Measurements from ENCODE around the gene ZNF865. TPM values are rescaled to one million over a fixed set of nuclear protein-coding genes. Genes with fewer than 3 reads are reported as not detected.

The ZNF865 gene
- total and polyA plus RNA-seq, 2 of the 4 experiments (the other 2 are of a cell fraction), result under 0.01 to 4.6 TPM

DNA sequence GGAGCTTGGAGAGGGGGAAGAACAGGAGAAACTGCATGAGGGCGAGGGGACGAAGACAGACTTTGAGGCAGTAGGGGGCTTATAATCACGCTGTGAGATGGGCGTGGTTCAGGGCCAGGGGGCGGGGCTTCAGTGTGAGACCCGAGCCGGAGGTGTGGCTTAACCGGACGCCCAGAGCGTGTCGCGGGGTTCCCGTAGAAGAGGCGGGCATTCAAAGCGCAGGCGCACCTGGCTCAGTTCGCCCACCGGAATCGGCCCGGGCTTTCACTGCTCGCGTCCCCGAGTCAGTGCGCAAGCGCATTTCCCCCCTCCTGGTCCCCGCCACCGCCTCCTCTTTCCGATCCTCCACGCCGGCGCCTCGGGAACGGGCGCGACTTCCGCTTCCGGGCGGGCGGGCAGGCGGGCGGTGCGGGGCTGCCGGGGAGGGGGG, 225 bp upstream of the ZNF865 start:
- peaks cover 14% of the 10 kb centered on the region for H3K36me3 ChIP-seq (ENCODE audit: control insufficient read depth, insufficient read depth, low read length)
- H3K18ac ChIP-seq (ENCODE audit: low read depth, low read length), result peak overlapping the region; percentile 65
- WGBS, 2 experiments (ENCODE audit: extremely low coverage in 2 of 2, insufficient read length in 1 of 2), result 0% methylated on average over 4 of the region's 43 CpGs; no CpG with 5 or more reads in 1 of the 2 experiments
- peak overlapping the region; percentile 97 for H3K4ac ChIP-seq (ENCODE audit: low read depth, low read length)
- peaks cover 9% of the 10 kb centered on the region for H3K4me1 ChIP-seq (ENCODE audit: control insufficient read depth, insufficient read depth, low read length)
- peaks cover 36 to 61% of the 10 kb centered on the region in 2 experiments for H3K79me1 ChIP-seq (ENCODE audit: low read depth in 1 of 2, low read length in 2 of 2)
- ATAC-seq (ENCODE audit: low read depth) (peak; percentile 81), DNase-seq (peak; percentile 96)
- peak overlapping the region; percentile 97 for H3K14ac ChIP-seq (replicated peaks; ENCODE audit: low read depth, low read length)
- peak overlapping the region; percentile 51 to 95 for H4K8ac ChIP-seq (ENCODE audit: low read depth in 2 of 2, low read length in 2 of 2)
- peak overlapping the region; percentile 91 for H3K27ac ChIP-seq (ENCODE audit: insufficient read depth, low read length)
- ChIA-PET POLR2A (ENCODE audit: unreplicated experiment) (interaction anchor here (0.5 kb wide), 1 partner anchor 73 kb away, joined by 7 read pairs; no protein-coding TSS in a partner anchor), CTCF (interaction anchor here (1.0 to 2.3 kb wide), 5 partner anchors 14 to 101 kb away, joined by 4 to 11 read pairs (median 6); no protein-coding TSS in a partner anchor)
- peaks cover 5% of the 10 kb centered on the region; the same call in 1 of the 2 replicates for H3K9me3 ChIP-seq (ENCODE audit: control insufficient read depth, insufficient read depth, low read length)
- H2BK120ac ChIP-seq (ENCODE audit: low read depth, low read length), result peak overlapping the region; percentile 77
- H2BK20ac ChIP-seq (ENCODE audit: low read depth, low read length), result 0 out of 2 replicates have a peak overlapping the region, but pooled peaks have one; percentile 50
- H3K27me3 ChIP-seq (ENCODE audit: control insufficient read depth, insufficient read depth, low read length), result no peaks in the 10 kb centered on the region
- peak overlapping the region; percentile 93 for H3K4me2 ChIP-seq (ENCODE audit: low read depth, low read length)
- H3K56ac ChIP-seq (ENCODE audit: extremely low read depth, insufficient read depth, low read length), result no peak overlapping the region
- H4K5ac ChIP-seq (ENCODE audit: low read depth, low read length), result peak overlapping the region; percentile 82
- intact Hi-C loops (cut with micrococcal nuclease) (no loop called here), in situ Hi-C loops (cut with MboI; ENCODE audit: low sequenced_read_pairs) (loop anchor here (5.0 kb wide), 1 partner anchor 88 kb away; no protein-coding TSS in a partner anchor), dilution Hi-C loops (cut with HindIII; ENCODE audit: low sequenced_read_pairs, unreplicated experiment) (no loop called here)
- no TSS peak for BruUV-seq (replicated peaks)
- H3K23ac ChIP-seq (ENCODE audit: low read depth, low read length), result peak overlapping the region; percentile 91; the same call in 1 of the 2 replicates
- peak; percentile 48 for TF ChIP-seq POLR2A (IDR thresholded peaks at IDR 0.05; ENCODE audit: low read depth, low read length)
- no peak for TF ChIP-seq CEBPB (IDR thresholded peaks at IDR 0.05; ENCODE audit: low read depth, low read length)
- peak; percentile 79; the same call in 1 of the 2 replicates for TF ChIP-seq MAZ (IDR thresholded peaks at IDR 0.05; ENCODE audit: borderline replicate concordance, low read depth, low read length)
- peak overlapping the region; percentile 90 for H2BK5ac ChIP-seq (ENCODE audit: low read depth, low read length, poor library complexity, severe bottlenecking)
- no peak overlapping the region; the same call in 2 of the 3 replicates for H2BK15ac ChIP-seq (ENCODE audit: low read depth, low read length)
- peak overlapping the region; percentile 63 for H2AK5ac ChIP-seq (ENCODE audit: low read depth, low read length)
- H3K9me1 ChIP-seq (ENCODE audit: insufficient read depth, low read length), result peaks cover 8% of the 10 kb centered on the region; the same call in 1 of the 2 replicates
- H3K4me3 ChIP-seq (ENCODE audit: insufficient read depth, low read depth, low read length), result peak overlapping the region; percentile 76
- peak overlapping the region; percentile 64 for H4K91ac ChIP-seq (ENCODE audit: insufficient read depth, low read depth, low read length)
- peaks cover 24% of the 10 kb centered on the region; the same call in 1 of the 2 replicates for H4K20me1 ChIP-seq (ENCODE audit: insufficient read depth, low read length)
- H3K9ac ChIP-seq (ENCODE audit: low read depth, low read length), result peak overlapping the region; percentile 50; the same call in 1 of the 2 replicates
- peak overlapping the region; percentile 96 for H2AK9ac ChIP-seq (replicated peaks; ENCODE audit: low read depth, low read length, poor library complexity)
- peak overlapping the region; percentile 92 for H2AFZ ChIP-seq (replicated peaks; ENCODE audit: low read length, poor library complexity)

Data from IMR-90 (cell line).